ENCODE measurements around the gene E2F2. TPM values are rescaled to one million over a fixed set of nuclear protein-coding genes. Genes with fewer than 3 reads are reported as not detected.

E2F2 gene
- total and polyA plus RNA-seq, 12 donors, result 0.07 to 3.7 (median 0.35) TPM; not detected in 1

DNA sequence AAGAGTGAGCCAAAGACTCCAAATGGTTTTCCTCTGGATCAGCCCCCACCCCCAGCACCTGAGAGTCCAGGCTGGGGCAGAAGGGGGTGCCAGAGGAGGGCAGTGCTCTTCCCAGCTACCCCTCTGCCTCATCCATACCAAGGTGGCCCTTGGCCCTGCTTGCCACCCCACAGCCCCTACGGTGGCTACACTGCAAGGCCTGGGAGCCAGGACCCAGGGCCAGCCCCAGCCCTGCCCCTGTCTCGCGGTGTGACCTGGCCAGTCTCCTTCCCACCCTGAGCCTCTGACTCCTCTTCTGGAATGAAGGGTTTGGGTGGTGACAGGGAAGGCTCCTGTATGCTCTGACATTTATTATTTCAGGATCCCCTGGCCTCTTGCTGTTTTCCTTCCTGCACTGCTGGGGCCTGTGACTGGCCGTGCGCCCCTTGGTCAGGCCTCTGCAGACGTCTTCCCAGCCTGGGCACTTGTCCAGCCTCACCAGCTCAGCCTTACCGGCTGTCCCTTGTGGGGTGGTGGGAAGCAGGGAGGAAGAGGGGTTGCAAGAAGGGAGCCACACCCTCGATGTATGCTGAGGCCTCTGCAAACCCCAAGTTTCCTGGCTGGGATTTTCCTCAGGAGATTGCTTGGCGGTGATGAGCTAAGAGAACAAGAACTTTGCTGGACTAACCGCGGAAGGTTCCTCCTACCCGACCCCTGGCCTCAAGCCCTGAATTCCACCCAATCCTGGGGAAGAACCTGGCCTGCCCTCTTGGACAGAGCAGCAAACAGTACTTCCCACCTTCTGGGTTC, 60.6 kb downstream of the E2F2 start:
- WGBS, 4 donors, result 56 to 70% (median 68%) methylated on average over 9 to 12 of the region's 12 CpGs
- intact Hi-C loops (cut with DNase I), result loop anchor here (5.0 kb wide), 1 partner anchor 43 kb away; no protein-coding TSS in a partner anchor
- TF ChIP-seq POLR2A (IDR thresholded peaks at IDR 0.05), result no peak
- TF ChIP-seq, protein P1, sequence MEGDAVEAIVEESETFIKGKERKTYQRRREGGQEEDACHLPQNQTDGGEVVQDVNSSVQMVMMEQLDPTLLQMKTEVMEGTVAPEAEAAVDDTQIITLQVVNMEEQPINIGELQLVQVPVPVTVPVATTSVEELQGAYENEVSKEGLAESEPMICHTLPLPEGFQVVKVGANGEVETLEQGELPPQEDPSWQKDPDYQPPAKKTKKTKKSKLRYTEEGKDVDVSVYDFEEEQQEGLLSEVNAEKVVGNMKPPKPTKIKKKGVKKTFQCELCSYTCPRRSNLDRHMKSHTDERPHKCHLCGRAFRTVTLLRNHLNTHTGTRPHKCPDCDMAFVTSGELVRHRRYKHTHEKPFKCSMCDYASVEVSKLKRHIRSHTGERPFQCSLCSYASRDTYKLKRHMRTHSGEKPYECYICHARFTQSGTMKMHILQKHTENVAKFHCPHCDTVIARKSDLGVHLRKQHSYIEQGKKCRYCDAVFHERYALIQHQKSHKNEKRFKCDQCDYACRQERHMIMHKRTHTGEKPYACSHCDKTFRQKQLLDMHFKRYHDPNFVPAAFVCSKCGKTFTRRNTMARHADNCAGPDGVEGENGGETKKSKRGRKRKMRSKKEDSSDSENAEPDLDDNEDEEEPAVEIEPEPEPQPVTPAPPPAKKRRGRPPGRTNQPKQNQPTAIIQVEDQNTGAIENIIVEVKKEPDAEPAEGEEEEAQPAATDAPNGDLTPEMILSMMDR (IDR thresholded peaks at IDR 0.05), result no peak
- Histone ChIP-seq H3K27ac (peak overlapping the region in 2 of 5 donors; percentile 40 to 71), H3K4me1 (replicated peaks in 1 of 2) (peaks cover 0 to 29% of the 10 kb centered on the region in 2 donors), H3K9me3 (replicated peaks in 1 of 3) (no peaks in the 10 kb centered on the region), H3K4me3 (no peak overlapping the region), H3K36me3 (replicated peaks in 1 of 2) (no peaks in the 10 kb centered on the region), H3K27me3 (no peaks in the 10 kb centered on the region)
- no peak for DNase-seq

DNA sequence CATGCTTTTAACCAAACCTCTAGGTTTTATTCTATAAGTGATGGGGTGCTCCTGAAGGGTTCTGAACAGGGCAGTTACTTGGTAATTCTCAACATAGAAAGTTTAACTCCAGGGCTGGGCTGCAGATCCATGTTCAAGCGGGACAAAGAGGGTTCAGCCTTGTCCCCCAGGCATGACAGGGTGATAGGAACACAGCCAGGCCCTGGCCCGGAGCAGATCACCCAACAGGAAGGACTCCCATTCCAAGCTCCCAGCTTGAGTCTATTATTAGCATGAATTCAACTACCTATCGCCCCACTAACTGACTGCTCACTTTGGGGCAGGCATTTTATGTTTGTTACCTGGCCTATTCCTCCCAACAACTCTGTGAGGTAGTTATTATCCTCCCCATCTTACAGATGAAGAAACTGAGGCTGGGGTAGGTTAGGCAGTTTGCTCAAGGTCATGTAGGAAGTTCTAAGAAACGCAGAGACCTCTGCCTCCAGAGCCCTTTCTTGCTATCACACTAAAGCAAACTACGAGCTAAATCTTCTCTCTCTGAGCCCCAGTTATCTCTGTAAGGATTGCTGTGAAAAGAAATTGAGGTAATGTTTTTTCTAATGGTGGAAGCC, 61.6 kb downstream of the E2F2 start:
- TF ChIP-seq, protein P1 (IDR thresholded peaks at IDR 0.05), result no peak
- TF ChIP-seq POLR2A (IDR thresholded peaks at IDR 0.05), result no peak
- Histone ChIP-seq H3K27me3 (no peaks in the 10 kb centered on the region), H3K27ac (peak overlapping the region in 1 of 5 donors; percentile 71), H3K36me3 (replicated peaks in 1 of 2) (no peaks in the 10 kb centered on the region), H3K9me3 (replicated peaks in 1 of 3) (no peaks in the 10 kb centered on the region), H3K4me3 (no peak overlapping the region), H3K4me1 (replicated peaks in 1 of 2) (peaks cover 0 to 21% of the 10 kb centered on the region in 2 donors)
- intact Hi-C loops (cut with DNase I), result no loop called here
- no peak for DNase-seq
- 36 to 60% (median 55%) methylated on average over 5 of the region's 5 CpGs for WGBS, 4 donors

DNA sequence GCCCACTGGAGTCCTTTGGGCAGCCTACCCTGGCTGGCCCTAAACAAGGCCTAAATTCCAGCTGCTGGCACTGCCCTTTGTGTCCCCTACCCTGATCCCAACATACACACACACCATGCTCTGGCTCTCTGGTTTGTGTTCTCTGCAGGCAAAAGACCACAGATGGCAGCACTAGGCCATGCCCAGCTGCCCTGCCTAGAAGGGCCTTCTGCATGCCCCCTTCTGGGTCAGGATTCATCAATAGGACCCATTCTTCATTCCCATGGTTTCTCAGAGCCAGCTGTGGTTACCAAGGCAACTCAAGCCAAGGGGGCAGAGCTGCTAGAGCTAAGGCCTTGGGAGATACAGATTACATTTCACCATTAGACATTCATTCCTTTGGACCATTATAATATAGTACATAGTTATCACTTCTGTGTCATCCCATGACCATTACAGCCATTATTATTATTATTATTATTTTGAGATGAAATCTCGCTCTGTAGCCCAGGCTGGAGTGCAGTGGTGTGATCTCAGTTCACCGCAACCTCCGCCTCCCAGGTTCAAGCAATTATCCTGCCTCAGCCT, 64.5 kb downstream of the E2F2 start:
- TF ChIP-seq POLR2A (IDR thresholded peaks at IDR 0.05), result no peak
- TF ChIP-seq, protein P1 (IDR thresholded peaks at IDR 0.05), result no peak
- H3K27ac ChIP-seq, result no peak overlapping the region
- no peak for DNase-seq
- H3K27me3 ChIP-seq, result no peaks in the 10 kb centered on the region
- H3K36me3 ChIP-seq (replicated peaks in 1 of 2), result no peaks in the 10 kb centered on the region
- intact Hi-C loops (cut with DNase I), result no loop called here
- 98 to 100% (median 98%) methylated on average over 3 of the region's 3 CpGs for WGBS, 4 donors
- H3K4me1 ChIP-seq (replicated peaks in 1 of 2), result peaks cover 0 to 13% of the 10 kb centered on the region in 2 donors
- no peak overlapping the region for H3K4me3 ChIP-seq
- H3K9me3 ChIP-seq (replicated peaks in 1 of 3), result no peaks in the 10 kb centered on the region

DNA sequence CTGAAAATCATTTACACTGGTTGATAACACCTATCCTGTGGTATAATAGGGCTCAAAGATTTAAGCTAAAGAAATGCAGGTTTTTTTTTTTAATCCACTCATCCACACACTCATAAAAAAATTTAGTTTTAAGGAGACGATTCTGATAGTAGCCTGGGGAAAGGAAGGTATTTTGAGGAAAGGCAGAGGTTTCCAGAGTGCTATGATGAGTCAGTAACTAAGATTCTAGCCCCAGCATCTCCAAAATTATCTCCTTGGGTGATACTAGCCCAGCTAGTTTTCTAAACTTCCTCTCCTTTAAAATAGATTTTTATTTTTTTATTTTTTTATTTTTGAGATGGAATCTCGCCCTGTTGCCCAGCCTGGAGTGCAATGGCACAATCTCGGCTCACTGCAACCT, 67.7 kb downstream of the E2F2 start:
- Histone ChIP-seq H3K9me3 (replicated peaks in 1 of 3) (no peaks in the 10 kb centered on the region), H3K4me3 (no peak overlapping the region), H3K4me1 (replicated peaks in 1 of 2) (no peaks in the 10 kb centered on the region), H3K36me3 (replicated peaks in 1 of 2) (no peaks in the 10 kb centered on the region), H3K27me3 (no peaks in the 10 kb centered on the region), H3K27ac (no peak overlapping the region)
- no peak for DNase-seq
- TF ChIP-seq, protein P1 (IDR thresholded peaks at IDR 0.05), result no peak
- 83 to 87% (median 84%) methylated on average over 3 of the region's 3 CpGs for WGBS, 4 donors
- intact Hi-C loops (cut with DNase I), result no loop called here
